Measurements from ENCODE around the gene ZBP1.

The ZBP1 gene

GRCh38 chr20:57593134-57593886 is 26.9 kb downstream of the ZBP1 start:
- no peak for DNase-seq (ENCODE audit: low read depth)
- H3K4me3 ChIP-seq (ENCODE audit: control insufficient read depth, low read depth, low read length), result no peak overlapping the region
- TF ChIP-seq, protein P1, sequence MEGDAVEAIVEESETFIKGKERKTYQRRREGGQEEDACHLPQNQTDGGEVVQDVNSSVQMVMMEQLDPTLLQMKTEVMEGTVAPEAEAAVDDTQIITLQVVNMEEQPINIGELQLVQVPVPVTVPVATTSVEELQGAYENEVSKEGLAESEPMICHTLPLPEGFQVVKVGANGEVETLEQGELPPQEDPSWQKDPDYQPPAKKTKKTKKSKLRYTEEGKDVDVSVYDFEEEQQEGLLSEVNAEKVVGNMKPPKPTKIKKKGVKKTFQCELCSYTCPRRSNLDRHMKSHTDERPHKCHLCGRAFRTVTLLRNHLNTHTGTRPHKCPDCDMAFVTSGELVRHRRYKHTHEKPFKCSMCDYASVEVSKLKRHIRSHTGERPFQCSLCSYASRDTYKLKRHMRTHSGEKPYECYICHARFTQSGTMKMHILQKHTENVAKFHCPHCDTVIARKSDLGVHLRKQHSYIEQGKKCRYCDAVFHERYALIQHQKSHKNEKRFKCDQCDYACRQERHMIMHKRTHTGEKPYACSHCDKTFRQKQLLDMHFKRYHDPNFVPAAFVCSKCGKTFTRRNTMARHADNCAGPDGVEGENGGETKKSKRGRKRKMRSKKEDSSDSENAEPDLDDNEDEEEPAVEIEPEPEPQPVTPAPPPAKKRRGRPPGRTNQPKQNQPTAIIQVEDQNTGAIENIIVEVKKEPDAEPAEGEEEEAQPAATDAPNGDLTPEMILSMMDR (conservative IDR thresholded peaks at IDR 0.05; ENCODE audit: control insufficient read depth, insufficient read depth, low read depth, low read length), result no peak

- no peak for DNase-seq (ENCODE audit: low read depth)
- TF ChIP-seq, protein P1 (conservative IDR thresholded peaks at IDR 0.05; ENCODE audit: control insufficient read depth, insufficient read depth, low read depth, low read length), result no peak
- no peak overlapping the region for H3K4me3 ChIP-seq (ENCODE audit: control insufficient read depth, low read depth, low read length)
Observed at GRCh38 chr20:57592263-57593092, 27.7 kb downstream of the ZBP1 start.

GRCh38 chr20:57591289-57592229 is 28.7 kb downstream of the ZBP1 start:
- TF ChIP-seq, protein P1 (conservative IDR thresholded peaks at IDR 0.05; ENCODE audit: control insufficient read depth, insufficient read depth, low read depth, low read length), result no peak
- no peak overlapping the region for H3K4me3 ChIP-seq (ENCODE audit: control insufficient read depth, low read depth, low read length)
- DNase-seq (ENCODE audit: low read depth), result no peak

DNA sequence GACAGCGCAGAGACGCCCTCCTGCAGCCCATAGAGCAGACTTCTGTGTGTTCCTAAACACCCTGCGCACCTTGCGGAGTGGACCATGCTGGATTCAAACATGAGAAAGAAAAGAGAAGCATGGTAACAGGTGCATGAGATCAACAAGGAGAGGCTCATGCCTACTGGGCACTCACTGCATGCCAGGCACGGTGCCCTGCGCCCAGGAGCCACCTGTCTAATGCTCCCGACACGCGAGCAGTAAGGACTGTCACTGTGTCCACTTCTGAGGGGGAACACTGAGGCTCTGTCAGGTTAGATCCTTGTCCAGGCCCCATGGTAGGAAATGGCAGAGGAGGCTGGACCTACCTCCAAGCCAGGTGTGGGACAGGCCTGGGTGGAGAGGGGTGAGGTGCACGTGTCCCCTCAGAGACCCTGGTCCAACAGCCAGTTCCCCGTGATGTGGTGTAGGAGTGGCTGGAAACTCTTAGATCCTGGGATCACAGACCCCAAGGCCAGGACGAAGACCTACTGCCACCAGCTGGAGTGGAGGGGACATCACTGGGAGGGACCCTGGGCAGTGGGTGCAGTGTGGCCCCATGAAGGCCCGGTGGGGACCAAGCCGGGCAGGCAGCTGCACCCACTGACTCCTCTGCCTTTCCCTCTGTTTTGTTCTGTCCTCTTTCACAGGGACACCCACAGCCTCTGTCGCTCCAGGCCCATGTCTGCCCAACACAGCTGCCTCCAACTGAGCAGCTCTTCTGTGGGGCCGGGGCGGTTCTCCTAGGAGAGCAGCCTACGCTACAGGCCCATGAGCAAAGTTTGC is 29.5 kb downstream of the ZBP1 start:
- H3K4me3 ChIP-seq (ENCODE audit: control insufficient read depth, low read depth, low read length), result no peak overlapping the region
- TF ChIP-seq, protein P1 (conservative IDR thresholded peaks at IDR 0.05; ENCODE audit: control insufficient read depth, insufficient read depth, low read depth, low read length), result no peak
- no peak for DNase-seq (ENCODE audit: low read depth)

- TF ChIP-seq, protein P1 (conservative IDR thresholded peaks at IDR 0.05; ENCODE audit: control insufficient read depth, insufficient read depth, low read depth, low read length), result no peak
- H3K4me3 ChIP-seq (ENCODE audit: control insufficient read depth, low read depth, low read length), result no peak overlapping the region
- DNase-seq (ENCODE audit: low read depth), result no peak
Observed at GRCh38 chr20:57589728-57590484, 30.3 kb downstream of the ZBP1 start.

Measured in fibroblast of mammary gland (primary cell).